ENCODE data around the gene DOCK3. TPM values are rescaled to one million over a fixed set of nuclear protein-coding genes. Genes with fewer than 3 reads are reported as not detected.

DOCK3 gene
- total and polyA plus RNA-seq, 10 of the 15 experiments (the other 5 are each of a cell fraction or from before 2014, with no cell fraction given), result 0.02 to 0.52 (median 0.04) TPM; not detected in 5

DNA sequence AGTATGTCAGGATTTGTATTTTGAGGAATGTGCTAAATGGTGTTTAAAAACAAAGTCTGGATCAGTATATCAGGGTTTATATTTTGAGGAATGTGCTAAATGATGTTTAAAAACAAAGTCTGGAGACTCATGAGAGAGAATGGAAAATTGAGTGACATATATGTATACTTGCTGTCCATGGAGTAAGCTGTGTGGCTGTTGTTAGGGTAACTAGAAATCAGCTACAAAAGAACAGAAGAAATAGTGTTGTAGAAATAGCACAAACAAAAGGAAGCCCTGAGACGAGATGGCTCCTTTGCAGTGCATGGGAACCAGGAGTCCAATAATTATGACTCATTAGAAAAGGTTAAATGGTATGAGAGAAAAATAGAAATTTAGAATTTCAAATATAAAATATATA is 427.7 kb downstream of the DOCK3 start:
- Histone ChIP-seq H3K4me1 (ENCODE audit: control insufficient read depth, insufficient read depth, low read length) (no peaks in the 10 kb centered on the region), H3K9ac (ENCODE audit: control insufficient read depth, insufficient read depth, low read length) (no peak overlapping the region), H3K79me2 (ENCODE audit: control insufficient read depth, insufficient read depth, low read length) (no peaks in the 10 kb centered on the region), H3K4me3 (no peak overlapping the region), H3K4me2 (ENCODE audit: control insufficient read depth, insufficient read depth) (no peak overlapping the region), H3K36me3 (ENCODE audit: control insufficient read depth in 2 of 2, insufficient read depth in 2 of 2, low read length in 1 of 2) (no peaks in the 10 kb centered on the region), H4K20me1 (ENCODE audit: control insufficient read depth, insufficient read depth) (no peaks in the 10 kb centered on the region), H2AFZ (ENCODE audit: control insufficient read depth, low read depth, low read length) (no peak overlapping the region), H3K27ac (ENCODE audit: control insufficient read depth, insufficient read depth) (no peak overlapping the region), H3K9me3 (replicated peaks; ENCODE audit: control insufficient read depth, insufficient read depth, low read length) (no peaks in the 10 kb centered on the region; the same call in 2 of the 3 replicates), H3K27me3 (replicated peaks in 1 of 2; ENCODE audit: control insufficient read depth in 2 of 2, insufficient read depth in 2 of 2, low read length in 1 of 2) (no peaks in the 10 kb centered on the region; a peak in 3 of 4 replicates)
- intact Hi-C loops (cut with micrococcal nuclease; ENCODE audit: unreplicated experiment) (loop anchor here (5.0 kb wide), 1 partner anchor 485 kb away; the partner anchor contains the start of gene MAPKAPK3), in situ Hi-C loops (cut with MboI) (no loop called here)
- FAIRE-seq (no peak), ATAC-seq (no peak), DNase-seq (ENCODE audit: low read depth, low spot score) (no peak)
- BruUV-seq (replicated peaks), result no TSS peak
- RAD21 ChIA-PET (ENCODE audit: unreplicated experiment), result no interaction called here
- SMC1A ChIA-PET (ENCODE audit: uncharacterized antibody, unreplicated experiment), result no interaction called here
- POLR2A ChIA-PET, result no interaction called here
- CTCF ChIA-PET, result no interaction called here
- 5% methylated on average over 1 of the region's 1 CpG for WGBS (ENCODE audit: insufficient coverage, insufficient replicate concordance, low lambda C conversion rate, missing lambda C conversion rate)
- TF ChIP-seq NR2F1 (conservative IDR thresholded peaks at IDR 0.05), result no peak
- TF ChIP-seq NBN (IDR thresholded peaks at IDR 0.05), result no peak
- TF ChIP-seq EGR1 (IDR thresholded peaks at IDR 0.05; ENCODE audit: borderline replicate concordance in 1 of 2, low read depth in 2 of 2, low read length in 2 of 2), result no peak
- no peak for TF ChIP-seq POLR2AphosphoS2 (IDR thresholded peaks at IDR 0.05; ENCODE audit: low read depth, low read length)
- TF ChIP-seq, protein P1, sequence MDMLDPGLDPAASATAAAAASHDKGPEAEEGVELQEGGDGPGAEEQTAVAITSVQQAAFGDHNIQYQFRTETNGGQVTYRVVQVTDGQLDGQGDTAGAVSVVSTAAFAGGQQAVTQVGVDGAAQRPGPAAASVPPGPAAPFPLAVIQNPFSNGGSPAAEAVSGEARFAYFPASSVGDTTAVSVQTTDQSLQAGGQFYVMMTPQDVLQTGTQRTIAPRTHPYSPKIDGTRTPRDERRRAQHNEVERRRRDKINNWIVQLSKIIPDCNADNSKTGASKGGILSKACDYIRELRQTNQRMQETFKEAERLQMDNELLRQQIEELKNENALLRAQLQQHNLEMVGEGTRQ (IDR thresholded peaks at IDR 0.05; ENCODE audit: borderline replicate concordance, low read depth, low read length), result no peak
- no peak for TF ChIP-seq TCF12 (IDR thresholded peaks at IDR 0.05; ENCODE audit: low read depth, low read length)
- no peak for TF ChIP-seq JUND (IDR thresholded peaks at IDR 0.05; ENCODE audit: low read depth, low read length)
- TF ChIP-seq, protein P2, sequence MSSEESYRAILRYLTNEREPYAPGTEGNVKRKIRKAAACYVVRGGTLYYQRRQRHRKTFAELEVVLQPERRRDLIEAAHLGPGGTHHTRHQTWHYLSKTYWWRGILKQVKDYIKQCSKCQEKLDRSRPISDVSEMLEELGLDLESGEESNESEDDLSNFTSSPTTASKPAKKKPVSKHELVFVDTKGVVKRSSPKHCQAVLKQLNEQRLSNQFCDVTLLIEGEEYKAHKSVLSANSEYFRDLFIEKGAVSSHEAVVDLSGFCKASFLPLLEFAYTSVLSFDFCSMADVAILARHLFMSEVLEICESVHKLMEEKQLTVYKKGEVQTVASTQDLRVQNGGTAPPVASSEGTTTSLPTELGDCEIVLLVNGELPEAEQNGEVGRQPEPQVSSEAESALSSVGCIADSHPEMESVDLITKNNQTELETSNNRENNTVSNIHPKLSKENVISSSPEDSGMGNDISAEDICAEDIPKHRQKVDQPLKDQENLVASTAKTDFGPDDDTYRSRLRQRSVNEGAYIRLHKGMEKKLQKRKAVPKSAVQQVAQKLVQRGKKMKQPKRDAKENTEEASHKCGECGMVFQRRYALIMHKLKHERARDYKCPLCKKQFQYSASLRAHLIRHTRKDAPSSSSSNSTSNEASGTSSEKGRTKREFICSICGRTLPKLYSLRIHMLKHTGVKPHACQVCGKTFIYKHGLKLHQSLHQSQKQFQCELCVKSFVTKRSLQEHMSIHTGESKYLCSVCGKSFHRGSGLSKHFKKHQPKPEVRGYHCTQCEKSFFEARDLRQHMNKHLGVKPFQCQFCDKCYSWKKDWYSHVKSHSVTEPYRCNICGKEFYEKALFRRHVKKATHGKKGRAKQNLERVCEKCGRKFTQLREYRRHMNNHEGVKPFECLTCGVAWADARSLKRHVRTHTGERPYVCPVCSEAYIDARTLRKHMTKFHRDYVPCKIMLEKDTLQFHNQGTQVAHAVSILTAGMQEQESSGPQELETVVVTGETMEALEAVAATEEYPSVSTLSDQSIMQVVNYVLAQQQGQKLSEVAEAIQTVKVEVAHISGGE (CRISPR knock-in tag; IDR thresholded peaks at IDR 0.05), result no peak
- TF ChIP-seq ATF7 (IDR thresholded peaks at IDR 0.05; ENCODE audit: low read depth), result no peak
- TF ChIP-seq POU2F2 (IDR thresholded peaks at IDR 0.05; ENCODE audit: borderline replicate concordance, low read depth, low read length), result no peak
- TF ChIP-seq NR2C1 (IDR thresholded peaks at IDR 0.05), result no peak
- no peak for TF ChIP-seq BACH1 (IDR thresholded peaks at IDR 0.05; ENCODE audit: borderline replicate concordance)
- TF ChIP-seq RBBP5 (conservative IDR thresholded peaks at IDR 0.05), result no peak
- TF ChIP-seq, protein P3, sequence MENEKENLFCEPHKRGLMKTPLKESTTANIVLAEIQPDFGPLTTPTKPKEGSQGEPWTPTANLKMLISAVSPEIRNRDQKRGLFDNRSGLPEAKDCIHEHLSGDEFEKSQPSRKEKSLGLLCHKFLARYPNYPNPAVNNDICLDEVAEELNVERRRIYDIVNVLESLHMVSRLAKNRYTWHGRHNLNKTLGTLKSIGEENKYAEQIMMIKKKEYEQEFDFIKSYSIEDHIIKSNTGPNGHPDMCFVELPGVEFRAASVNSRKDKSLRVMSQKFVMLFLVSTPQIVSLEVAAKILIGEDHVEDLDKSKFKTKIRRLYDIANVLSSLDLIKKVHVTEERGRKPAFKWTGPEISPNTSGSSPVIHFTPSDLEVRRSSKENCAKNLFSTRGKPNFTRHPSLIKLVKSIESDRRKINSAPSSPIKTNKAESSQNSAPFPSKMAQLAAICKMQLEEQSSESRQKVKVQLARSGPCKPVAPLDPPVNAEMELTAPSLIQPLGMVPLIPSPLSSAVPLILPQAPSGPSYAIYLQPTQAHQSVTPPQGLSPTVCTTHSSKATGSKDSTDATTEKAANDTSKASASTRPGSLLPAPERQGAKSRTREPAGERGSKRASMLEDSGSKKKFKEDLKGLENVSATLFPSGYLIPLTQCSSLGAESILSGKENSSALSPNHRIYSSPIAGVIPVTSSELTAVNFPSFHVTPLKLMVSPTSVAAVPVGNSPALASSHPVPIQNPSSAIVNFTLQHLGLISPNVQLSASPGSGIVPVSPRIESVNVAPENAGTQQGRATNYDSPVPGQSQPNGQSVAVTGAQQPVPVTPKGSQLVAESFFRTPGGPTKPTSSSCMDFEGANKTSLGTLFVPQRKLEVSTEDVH (IDR thresholded peaks at IDR 0.05; ENCODE audit: low read depth, partially characterized antibody), result no peak
- no peak for TF ChIP-seq SMAD1 (IDR thresholded peaks at IDR 0.05; ENCODE audit: low read depth, partially characterized antibody)
- TF ChIP-seq SUPT20H (IDR thresholded peaks at IDR 0.05; ENCODE audit: borderline replicate concordance, control insufficient read depth, low read depth, low read length), result no peak
- TF ChIP-seq POLR2AphosphoS5 (IDR thresholded peaks at IDR 0.05; ENCODE audit: low read length), result no peak
- TF ChIP-seq BMI1 (IDR thresholded peaks at IDR 0.05; ENCODE audit: borderline replicate concordance), result no peak
